Measurements from ENCODE around the gene TLN1. TPM values are rescaled to one million over a fixed set of nuclear protein-coding genes. Genes with fewer than 3 reads are reported as not detected.

TLN1 gene
- total and polyA plus RNA-seq, 10 of the 15 experiments (the other 5 are each of a cell fraction or from before 2014, with no cell fraction given), result 11.6 to 305 (median 71.9) TPM

DNA sequence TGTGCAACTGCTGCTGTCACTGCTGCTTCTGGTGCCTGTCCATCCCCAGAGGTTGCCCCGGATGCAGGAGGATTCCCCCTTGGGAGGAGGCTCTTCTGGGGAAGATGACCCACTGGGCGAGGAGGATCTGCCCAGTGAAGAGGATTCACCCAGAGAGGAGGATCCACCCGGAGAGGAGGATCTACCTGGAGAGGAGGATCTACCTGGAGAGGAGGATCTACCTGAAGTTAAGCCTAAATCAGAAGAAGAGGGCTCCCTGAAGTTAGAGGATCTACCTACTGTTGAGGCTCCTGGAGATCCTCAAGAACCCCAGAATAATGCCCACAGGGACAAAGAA is 58.0 kb downstream of the TLN1 start:
- ChIA-PET CTCF (interaction anchor here (1.0 to 2.5 kb wide), 3 partner anchors 9 to 23 kb away, joined by 5 to 9 read pairs (median 9); partner anchors contain the start of gene ARHGEF39), SMC1A (ENCODE audit: uncharacterized antibody, unreplicated experiment) (interaction anchor here (0.7 to 1.7 kb wide), 3 partner anchors 10 to 56 kb away, joined by 3 to 4 read pairs (median 3); no protein-coding TSS in a partner anchor), POLR2A (no interaction called here), RAD21 (ENCODE audit: unreplicated experiment) (no interaction called here)
- ATAC-seq, result no peak
- DNase-seq (ENCODE audit: low read depth, low spot score), result no peak
- Histone ChIP-seq H3K27ac (ENCODE audit: control insufficient read depth, insufficient read depth) (no peak overlapping the region), H3K79me2 (ENCODE audit: control insufficient read depth, insufficient read depth, low read length) (no peaks in the 10 kb centered on the region), H3K4me3 (no peak overlapping the region), H3K4me2 (ENCODE audit: control insufficient read depth, insufficient read depth) (no peak overlapping the region), H3K27me3 (replicated peaks in 1 of 2; ENCODE audit: control insufficient read depth in 2 of 2, insufficient read depth in 2 of 2, low read length in 1 of 2) (peaks cover 3 to 7% of the 10 kb centered on the region in 2 experiments), H3K9ac (ENCODE audit: control insufficient read depth, insufficient read depth, low read length) (no peak overlapping the region), H4K20me1 (ENCODE audit: control insufficient read depth, insufficient read depth) (no peaks in the 10 kb centered on the region), H3K36me3 (ENCODE audit: control insufficient read depth in 2 of 2, insufficient read depth in 2 of 2, low read length in 1 of 2) (no peaks in the 10 kb centered on the region), H3K4me1 (ENCODE audit: control insufficient read depth, insufficient read depth, low read length) (no peaks in the 10 kb centered on the region), H3K9me3 (replicated peaks; ENCODE audit: control insufficient read depth, insufficient read depth, low read length) (no peaks in the 10 kb centered on the region), H2AFZ (ENCODE audit: control insufficient read depth, low read depth, low read length) (no peak overlapping the region)
- in situ Hi-C loops (cut with MboI) (no loop called here), intact Hi-C loops (cut with micrococcal nuclease; ENCODE audit: unreplicated experiment) (no loop called here)
- WGBS (ENCODE audit: insufficient coverage, insufficient replicate concordance, low lambda C conversion rate, missing lambda C conversion rate), result 33% methylated on average over 3 of the region's 3 CpGs
- FAIRE-seq, result no peak
- BruUV-seq (replicated peaks), result no TSS peak
- no peak for TF ChIP-seq ZNF384 (IDR thresholded peaks at IDR 0.05; ENCODE audit: borderline replicate concordance, low read depth, low read length)
- TF ChIP-seq LARP7 (IDR thresholded peaks at IDR 0.05), result no peak
- TF ChIP-seq, protein P1, sequence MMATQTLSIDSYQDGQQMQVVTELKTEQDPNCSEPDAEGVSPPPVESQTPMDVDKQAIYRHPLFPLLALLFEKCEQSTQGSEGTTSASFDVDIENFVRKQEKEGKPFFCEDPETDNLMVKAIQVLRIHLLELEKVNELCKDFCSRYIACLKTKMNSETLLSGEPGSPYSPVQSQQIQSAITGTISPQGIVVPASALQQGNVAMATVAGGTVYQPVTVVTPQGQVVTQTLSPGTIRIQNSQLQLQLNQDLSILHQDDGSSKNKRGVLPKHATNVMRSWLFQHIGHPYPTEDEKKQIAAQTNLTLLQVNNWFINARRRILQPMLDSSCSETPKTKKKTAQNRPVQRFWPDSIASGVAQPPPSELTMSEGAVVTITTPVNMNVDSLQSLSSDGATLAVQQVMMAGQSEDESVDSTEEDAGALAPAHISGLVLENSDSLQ (IDR thresholded peaks at IDR 0.05), result no peak
- TF ChIP-seq ASH2L (IDR thresholded peaks at IDR 0.05; ENCODE audit: borderline replicate concordance, low read depth), result no peak
- no peak for TF ChIP-seq ZBED1 (IDR thresholded peaks at IDR 0.05; ENCODE audit: borderline replicate concordance)
- no peak for TF ChIP-seq CREB1 (IDR thresholded peaks at IDR 0.05; ENCODE audit: low read depth)
